Left cardiac atrium (tissue), 4 donors: Measurements from ENCODE around the gene PHACTR1. TPM values are rescaled to one million over a fixed set of nuclear protein-coding genes. Genes with fewer than 3 reads are reported as not detected.
"Not testable (repeated sequence)": the region's sequence is repeated elsewhere in the genome, so short reads cannot be mapped to it uniquely, and the experiment has no call there.

Source experiments
- ATAC-seq, 2 donors: fragments of 200-7000 bp; cut with Tn5 transposase; one replicate each; pipeline ENCODE4 v1.9.1; 2020; ENCODE audit warnings: mild to moderate bottlenecking in 2 of 2, moderate library complexity in 2 of 2
- DNase-seq: peaks from one replicate; pipeline ENCODE4 v3.0.0-alpha.2; 2020
- intact Hi-C, 2 donors: fragments of 100-400 bp; cut with DNase I; formaldehyde crosslinking; loops; one replicate each; pipeline versions ENCODE4 v1.14.1 to v1.15.1; 2022 to 2023
- total RNA-seq, 2 donors: library from RNA; stranded (reverse); fragmentation: NEBNext Ultra II Directional; extraction: Animal tissue kit (Norgen Biotek cat#: 25700); gene quantifications; one replicate each; pipeline ENCODE4 v1.2.1, GENCODE V29; 2021
- donor health status: DM: no; HTN: yes; CAD: no.
- donor health status: DM: no; HTN: yes; CAD: no; lungs with severe emphysema.
- donor health status: DM: yes; HTN: yes; CAD: no.
- donor health status: Dilated cardiomyopathy.

The PHACTR1 gene
- total RNA-seq, 2 donors from 2014 or later, result 12.2 to 16.0 TPM

- DNase-seq, result no peak
- intact Hi-C loops, result no loop called here
- ATAC-seq, result no peak
Measured at GRCh38 chr6:13220266-13220665, 503.7 kb downstream of the PHACTR1 start.

DNA sequence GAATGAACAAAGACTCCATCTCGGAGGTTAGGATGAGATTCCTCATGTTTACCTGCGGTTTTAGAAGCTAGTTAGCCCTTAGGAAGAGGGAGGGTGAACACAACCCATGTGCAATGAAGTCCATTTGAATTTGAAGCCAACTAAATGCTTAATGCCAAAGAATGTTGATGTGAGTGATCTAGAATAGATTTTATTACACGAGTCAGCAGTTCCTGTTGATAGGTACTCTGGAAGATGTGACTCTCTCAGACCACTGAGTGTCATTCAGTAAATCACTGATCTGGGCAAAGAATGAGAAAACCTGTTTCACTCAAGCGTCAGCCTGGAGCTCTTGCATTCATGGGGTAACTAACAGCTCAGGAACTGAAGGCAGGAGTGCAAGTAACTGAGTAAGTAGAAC, 505.5 kb downstream of the PHACTR1 start:
- intact Hi-C loops, result no loop called here
- DNase-seq, result no peak
- no peak for ATAC-seq

DNA sequence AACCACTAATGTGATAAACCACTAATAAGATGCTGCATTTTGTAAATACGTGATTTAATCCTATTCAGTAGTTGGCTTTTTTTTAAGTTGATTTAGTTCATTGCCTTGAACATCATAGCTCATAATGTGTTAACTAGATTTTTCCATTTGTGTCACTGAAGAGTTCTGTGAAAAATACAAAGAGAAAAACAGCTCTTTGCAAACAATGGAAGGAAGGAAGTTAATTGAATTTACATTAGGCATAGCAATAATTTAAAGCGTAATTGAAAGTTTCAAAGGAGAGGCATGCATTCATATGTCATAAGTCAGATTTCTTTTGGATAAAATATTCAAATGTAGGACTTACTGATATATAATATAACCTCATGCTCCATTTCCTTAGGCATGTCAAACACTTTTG, 509.5 kb downstream of the PHACTR1 start:
- intact Hi-C loops, result no loop called here
- ATAC-seq, result no peak
- DNase-seq, result no peak

- DNase-seq (no peak), ATAC-seq (no peak)
- intact Hi-C loops, result no loop called here
Measured at GRCh38 chr6:13228264-13229204, 512.0 kb downstream of the PHACTR1 start.

DNA sequence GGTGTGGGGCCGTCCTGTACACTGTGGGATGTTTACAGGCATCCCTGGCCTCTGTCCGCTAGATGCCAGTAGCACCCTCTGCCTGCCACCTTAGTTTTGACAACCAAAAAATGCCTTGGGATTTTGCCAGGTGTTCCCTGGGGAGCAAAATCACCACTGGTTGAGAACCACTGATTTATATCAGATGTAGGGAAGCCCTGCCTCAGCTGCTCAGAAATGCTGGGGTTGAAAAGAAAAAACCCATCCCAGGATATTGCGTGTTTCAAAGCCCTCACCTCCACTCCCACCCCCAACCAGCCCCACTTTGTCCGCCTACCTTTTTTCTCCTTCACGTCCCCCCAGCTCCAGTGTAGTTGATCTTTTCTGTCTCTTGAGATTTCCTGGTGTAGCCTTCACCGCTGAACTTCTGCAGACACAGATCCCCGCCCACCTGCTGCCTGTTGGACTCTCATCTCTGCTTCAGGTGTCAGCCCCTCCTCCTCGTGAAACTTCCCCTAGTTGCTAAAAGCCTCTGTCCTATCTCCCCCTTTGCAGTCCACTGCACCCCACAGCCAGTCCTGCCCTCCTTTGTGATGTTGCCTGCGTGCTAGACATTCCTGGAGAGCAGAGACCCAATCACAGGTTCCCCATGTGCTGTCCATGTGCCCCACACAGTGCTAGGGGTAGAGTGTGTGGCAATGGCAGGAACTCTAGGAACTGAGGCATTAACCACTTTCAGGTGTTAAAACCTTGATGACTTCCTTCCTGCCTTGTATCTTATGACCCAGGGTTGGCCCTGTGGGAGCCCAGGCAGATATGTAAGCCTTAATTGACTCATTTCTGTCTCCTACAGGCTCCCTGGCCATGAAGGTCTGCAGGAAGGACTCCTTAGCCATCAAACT, 512.9 kb downstream of the PHACTR1 start:
- DNase-seq (no peak), ATAC-seq (peak; percentile 19 to 22)
- intact Hi-C loops, result no loop called here

DNA sequence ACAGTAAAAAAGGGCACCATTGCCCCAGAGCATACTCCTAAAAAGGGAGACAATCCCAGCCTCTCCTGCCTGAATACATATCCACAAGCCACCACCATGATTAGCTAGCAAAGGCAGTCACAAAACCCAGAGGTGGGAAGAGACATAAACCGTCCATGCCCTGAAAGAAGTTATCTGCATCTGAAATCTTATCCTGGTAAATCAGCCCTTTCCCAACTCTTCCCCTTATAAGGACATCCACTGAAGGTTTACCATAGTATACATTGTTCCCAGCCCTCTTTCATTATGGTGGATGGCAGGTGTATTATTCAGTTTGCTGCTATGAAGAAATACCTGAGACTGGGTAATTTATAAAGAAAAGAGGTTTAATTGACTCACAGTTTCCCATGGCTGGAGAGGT, 516.5 kb downstream of the PHACTR1 start:
- DNase-seq, result no peak
- intact Hi-C loops, result no loop called here
- ATAC-seq, result no peak

- no peak for DNase-seq
- intact Hi-C loops, result no loop called here
- no peak for ATAC-seq
Measured at GRCh38 chr6:13234130-13234529, 517.6 kb downstream of the PHACTR1 start.

- ATAC-seq (no peak), DNase-seq (no peak)
- intact Hi-C loops, result no loop called here
Measured at GRCh38 chr6:13235339-13235738, 518.8 kb downstream of the PHACTR1 start.

DNA sequence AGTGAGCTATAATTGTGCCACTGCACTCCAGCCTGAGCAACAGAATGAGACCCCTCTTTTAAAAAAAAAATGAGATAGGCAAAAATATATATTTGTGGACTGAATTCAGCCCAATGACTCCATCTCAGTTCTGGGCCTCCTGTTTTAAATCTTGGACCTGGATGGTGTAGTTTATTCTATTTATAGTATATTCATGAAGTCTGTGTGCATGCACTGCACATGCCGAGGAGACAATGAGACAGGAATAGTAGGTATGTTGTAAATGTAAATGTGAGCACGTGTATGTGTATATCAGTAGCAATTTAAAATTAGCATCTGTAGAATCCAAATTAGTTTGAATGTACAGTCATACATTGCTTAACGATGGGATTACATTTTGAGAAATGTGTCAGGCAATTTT, 520.8 kb downstream of the PHACTR1 start:
- ATAC-seq (no peak), DNase-seq (no peak)
- intact Hi-C loops, result no loop called here

DNA sequence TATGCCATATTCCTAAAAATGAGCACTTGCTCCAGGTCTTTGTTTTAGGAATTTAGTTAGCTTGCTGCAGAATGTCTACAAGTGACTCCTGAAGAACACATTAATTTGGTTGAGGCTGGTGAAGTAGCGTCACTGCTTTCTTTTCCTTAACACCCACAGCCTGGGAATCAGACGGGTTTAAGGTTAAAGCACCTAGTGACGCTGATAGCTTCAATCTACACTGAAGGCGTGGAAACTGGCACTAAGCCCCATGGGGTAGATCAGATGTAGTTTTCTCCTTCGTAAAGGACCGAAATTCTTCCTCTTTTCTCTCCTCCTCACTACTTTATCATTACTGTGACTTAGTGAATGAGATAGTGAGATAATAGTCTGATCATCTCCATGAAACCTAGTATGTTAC, 521.5 kb downstream of the PHACTR1 start:
- no peak for DNase-seq
- ATAC-seq, result no peak
- intact Hi-C loops, result no loop called here

GRCh38 chr6:13238640-13239216, 522.2 kb downstream of the PHACTR1 start:
- intact Hi-C loops, result no loop called here
- DNase-seq (no peak), ATAC-seq (no peak)

GRCh38 chr6:13239530-13240455, 523.2 kb downstream of the PHACTR1 start:
- intact Hi-C loops, result no loop called here
- no peak for DNase-seq
- no peak for ATAC-seq

GRCh38 chr6:13241364-13241763, 524.8 kb downstream of the PHACTR1 start:
- intact Hi-C loops, result no loop called here
- DNase-seq (no peak), ATAC-seq (no peak)

- no peak for ATAC-seq
- no peak for DNase-seq
- intact Hi-C loops, result no loop called here
Measured at GRCh38 chr6:13242178-13242577, 525.6 kb downstream of the PHACTR1 start.

- intact Hi-C loops, result no loop called here
- DNase-seq, result no peak
- ATAC-seq, result no peak
Measured at GRCh38 chr6:13242590-13242989, 526.0 kb downstream of the PHACTR1 start.

DNA sequence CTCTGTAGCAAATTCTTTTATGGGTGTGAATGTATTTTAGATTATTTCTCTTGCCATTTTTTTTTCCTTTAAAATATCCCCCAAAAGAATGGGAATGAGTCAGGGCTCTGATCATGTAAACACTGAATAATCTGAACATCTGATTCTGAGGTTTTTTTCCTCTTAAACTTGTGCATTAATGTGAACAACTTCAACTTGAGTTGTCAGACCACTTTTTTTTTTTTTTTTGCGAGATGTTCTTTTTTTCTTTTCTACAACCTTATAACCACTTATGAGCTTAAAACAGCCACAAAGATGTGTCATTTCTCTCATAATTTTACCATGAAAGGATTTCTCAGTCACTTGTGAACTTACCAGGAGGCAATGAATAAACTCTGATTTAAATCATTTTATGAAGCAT, 526.5 kb downstream of the PHACTR1 start:
- ATAC-seq, result no peak
- DNase-seq, result no peak

DNA sequence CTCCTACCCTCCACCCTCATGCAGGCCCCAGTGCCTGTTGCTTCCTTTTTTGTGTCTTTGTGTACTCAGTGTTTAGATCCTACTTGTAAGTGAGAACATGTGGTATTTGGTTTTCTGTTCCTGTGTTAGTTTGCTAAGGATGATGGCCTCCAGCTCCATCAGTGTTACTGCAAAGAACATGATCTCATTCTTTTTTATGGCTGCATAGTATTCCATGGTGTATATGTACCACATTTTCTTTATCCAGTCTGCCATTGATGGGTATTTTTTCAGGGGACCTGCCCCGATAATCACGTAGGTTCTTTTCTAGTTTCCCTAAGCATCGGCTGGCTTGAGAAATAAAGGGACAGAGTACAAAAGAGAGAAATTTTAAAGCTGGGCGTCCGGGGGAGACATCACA, 527.2 kb downstream of the PHACTR1 start:
- ATAC-seq, DNase-seq, intact Hi-C loops: not testable (repeated sequence)

More for the DNA sequence above, 526.5 kb downstream of the PHACTR1 start:
- intact Hi-C loops, result no loop called here

- intact Hi-C loops, result no loop called here
- no peak for DNase-seq
- no peak for ATAC-seq
Measured at GRCh38 chr6:13247627-13248026, 531.1 kb downstream of the PHACTR1 start.

DNA sequence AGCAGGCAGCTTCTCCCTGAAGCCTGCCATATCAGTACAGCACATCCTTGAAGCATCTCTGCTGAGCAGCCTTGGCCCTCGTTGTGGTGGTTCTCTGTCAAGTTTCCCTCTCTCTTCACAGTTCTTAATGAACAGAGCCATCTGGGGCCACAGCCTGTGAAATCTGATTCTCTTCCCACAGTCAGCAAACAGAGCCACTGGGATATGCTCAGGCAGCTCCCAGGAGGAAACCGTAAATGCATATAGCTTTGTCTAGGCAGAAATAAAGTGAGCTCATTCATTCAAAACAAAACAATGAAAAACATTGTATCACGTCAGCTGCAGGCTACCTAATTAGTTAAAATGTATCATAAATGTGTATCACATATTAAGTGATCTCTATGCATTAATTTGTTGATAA, 531.5 kb downstream of the PHACTR1 start:
- intact Hi-C loops, result no loop called here
- DNase-seq, result no peak
- ATAC-seq, result no peak
